ENCODE data around the gene DBF4.
"Not testable (repeated sequence)": the region's sequence is repeated elsewhere in the genome, so short reads cannot be mapped to it uniquely, and the experiment has no call there.

The DBF4 gene, protein sequence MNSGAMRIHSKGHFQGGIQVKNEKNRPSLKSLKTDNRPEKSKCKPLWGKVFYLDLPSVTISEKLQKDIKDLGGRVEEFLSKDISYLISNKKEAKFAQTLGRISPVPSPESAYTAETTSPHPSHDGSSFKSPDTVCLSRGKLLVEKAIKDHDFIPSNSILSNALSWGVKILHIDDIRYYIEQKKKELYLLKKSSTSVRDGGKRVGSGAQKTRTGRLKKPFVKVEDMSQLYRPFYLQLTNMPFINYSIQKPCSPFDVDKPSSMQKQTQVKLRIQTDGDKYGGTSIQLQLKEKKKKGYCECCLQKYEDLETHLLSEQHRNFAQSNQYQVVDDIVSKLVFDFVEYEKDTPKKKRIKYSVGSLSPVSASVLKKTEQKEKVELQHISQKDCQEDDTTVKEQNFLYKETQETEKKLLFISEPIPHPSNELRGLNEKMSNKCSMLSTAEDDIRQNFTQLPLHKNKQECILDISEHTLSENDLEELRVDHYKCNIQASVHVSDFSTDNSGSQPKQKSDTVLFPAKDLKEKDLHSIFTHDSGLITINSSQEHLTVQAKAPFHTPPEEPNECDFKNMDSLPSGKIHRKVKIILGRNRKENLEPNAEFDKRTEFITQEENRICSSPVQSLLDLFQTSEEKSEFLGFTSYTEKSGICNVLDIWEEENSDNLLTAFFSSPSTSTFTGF

DNA sequence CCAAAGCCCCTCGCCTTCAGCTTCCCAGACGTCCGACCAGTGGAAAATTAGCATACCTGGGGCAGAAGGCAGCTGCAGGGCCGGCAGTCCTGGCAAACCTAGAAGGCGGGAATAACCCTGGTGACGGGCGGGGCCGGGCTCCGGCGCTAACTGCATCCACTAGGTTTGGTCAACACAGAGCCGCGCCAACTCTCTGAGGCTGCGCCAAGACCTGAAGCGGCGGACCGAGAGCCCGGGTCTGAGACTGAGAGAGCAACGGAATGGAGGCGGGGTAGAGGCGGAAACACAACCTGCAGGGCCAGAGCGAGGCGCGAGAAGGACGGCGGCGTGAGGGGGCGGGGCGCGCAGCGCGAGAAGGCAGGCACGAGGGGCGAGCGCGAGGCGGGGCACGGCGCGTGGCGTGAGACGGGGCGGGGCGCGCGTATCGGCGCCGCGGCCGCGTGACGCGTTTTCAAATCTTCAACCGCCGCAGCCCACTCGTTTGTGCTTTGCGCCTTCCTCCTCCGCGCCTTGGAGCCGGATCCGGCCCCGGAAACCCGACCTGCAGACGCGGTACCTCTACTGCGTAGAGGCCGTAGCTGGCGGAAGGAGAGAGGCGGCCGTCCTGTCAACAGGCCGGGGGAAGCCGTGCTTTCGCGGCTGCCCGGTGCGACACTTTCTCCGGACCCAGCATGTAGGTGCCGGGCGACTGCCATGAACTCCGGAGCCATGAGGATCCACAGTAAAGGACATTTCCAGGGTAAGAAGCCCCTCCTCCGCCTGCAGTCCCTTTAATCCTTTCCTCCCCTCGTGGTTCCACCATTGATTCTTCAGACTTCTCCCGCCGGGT lies at the start of gene DBF4, which contains the start of gene SLC25A40:
Gene DBF4 (plus strand): TSS at position 454 of the 829 bp plus-strand sequence. CDS start 240 bp downstream, at position 694.
Gene SLC25A40 (minus strand): TSS at position 321 of the 829 bp plus-strand sequence. CDS start 17,633 bp downstream, outside the sequence.
- TF ChIP-seq ZFX (IDR thresholded peaks at IDR 0.05) (peak; percentile 62), CTCF (conservative IDR thresholded peaks at IDR 0.05) (no peak)
- H3K27ac ChIP-seq: peak within 1 kb of the TSS; percentile 100

DNA sequence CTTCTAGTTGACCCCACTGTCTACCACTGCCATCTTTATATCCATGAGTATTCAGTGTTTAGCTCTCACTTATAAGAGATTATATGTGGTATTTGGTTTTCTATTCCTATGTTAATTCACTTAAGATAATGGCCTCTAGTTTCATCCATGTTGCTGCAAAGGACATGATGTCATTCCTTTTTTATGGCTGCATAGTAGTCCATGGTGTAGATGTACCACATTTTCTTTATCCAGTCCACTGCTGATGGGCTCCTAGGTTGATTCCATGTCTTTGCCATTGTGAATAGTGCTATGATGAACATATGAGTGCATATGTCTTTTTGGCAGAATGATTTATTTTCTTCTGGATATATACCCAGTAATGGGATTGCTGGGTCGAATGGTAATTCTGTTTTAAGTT lies 47.9 kb upstream of the DBF4 start:
- H3K27ac ChIP-seq: not testable (repeated sequence)

DNA sequence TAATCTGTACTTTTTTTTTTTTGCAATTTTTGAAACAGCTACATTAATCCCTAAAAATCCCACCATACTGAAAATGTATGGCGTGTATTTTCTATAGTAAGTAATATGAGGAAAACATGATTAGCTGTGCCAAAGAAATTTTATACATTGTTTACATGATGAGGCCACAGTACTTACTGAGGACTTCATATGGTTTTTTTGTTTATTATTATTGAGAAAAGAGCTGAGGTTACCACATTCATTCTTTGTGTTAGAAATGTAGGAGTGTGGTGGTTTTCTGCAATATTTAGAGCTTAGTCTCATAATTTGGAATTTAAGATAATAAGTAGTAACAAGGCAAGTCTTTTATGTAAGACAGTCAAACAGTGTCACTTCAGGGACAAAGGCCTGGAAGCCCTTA lies 45.2 kb upstream of the DBF4 start:
- no peak for TF ChIP-seq CTCF (conservative IDR thresholded peaks at IDR 0.05)
- TF ChIP-seq ZFX (IDR thresholded peaks at IDR 0.05): no peak
- no peak overlapping the region for H3K27ac ChIP-seq

- TF ChIP-seq ZFX (IDR thresholded peaks at IDR 0.05) (no peak), CTCF (conservative IDR thresholded peaks at IDR 0.05) (no peak)
- no peak overlapping the region for H3K27ac ChIP-seq
These were observed 43.2 kb upstream of the DBF4 start for GRCh38 chr7:87833130-87833529.

- no peak for TF ChIP-seq ZFX (IDR thresholded peaks at IDR 0.05)
- TF ChIP-seq CTCF (conservative IDR thresholded peaks at IDR 0.05): 0 out of 2 replicates have a peak, but pooled peaks have one; percentile 2
- H3K27ac ChIP-seq: no peak overlapping the region
These were observed 38.7 kb upstream of the DBF4 start for GRCh38 chr7:87837597-87837996.

- TF ChIP-seq CTCF (conservative IDR thresholded peaks at IDR 0.05): no peak
- no peak for TF ChIP-seq ZFX (IDR thresholded peaks at IDR 0.05)
- H3K27ac ChIP-seq: no peak overlapping the region
These were observed 25.3 kb upstream of the DBF4 start for GRCh38 chr7:87850836-87851593.

GRCh38 chr7:87852306-87852705 lies 24.0 kb upstream of the DBF4 start:
- TF ChIP-seq CTCF (conservative IDR thresholded peaks at IDR 0.05) (no peak), ZFX (IDR thresholded peaks at IDR 0.05) (no peak)
- no peak overlapping the region for H3K27ac ChIP-seq

All from C4-2B (cell line).